Activated naive CD4-positive, alpha-beta T cell treated with anti-CD3 and anti-CD28 coated beads for 36 hours (primary cell): ENCODE data around the gene IGFALS. TPM values are rescaled to one million over a fixed set of nuclear protein-coding genes. Genes with fewer than 3 reads are reported as not detected.
A peak's percentile ranks its signal among the peaks of the same experiment; 100 is the strongest.

ENCODE experiments used
- CTCF ChIA-PET: fragments of 350-600 bp; sonication (Branson Sonifier 250); formaldehyde crosslinking; loops from one replicate; lab custom pipeline; 2021; ENCODE audit warnings: antibody characterized with exemption; lab: Charles Lee
- DNase-seq: peaks from one replicate; pipeline ENCODE4 v3.0.0-alpha.2; 2020
- H3K27ac Mint-ChIP-seq: one replicate; pipeline ENCODE4 v1.8.0; 2021; ENCODE audit warnings: mild to moderate bottlenecking, mixed read lengths
- H3K27me3 Mint-ChIP-seq: one replicate; pipeline ENCODE4 v1.8.0; 2021; ENCODE audit warnings: low read depth, mixed read lengths
- H3K36me3 Mint-ChIP-seq: one replicate; pipeline ENCODE4 v1.8.0; 2021; ENCODE audit warnings: low read depth, mixed read lengths
- H3K4me1 Mint-ChIP-seq: one replicate; pipeline ENCODE4 v1.8.0; 2021; ENCODE audit warnings: low read depth, mixed read lengths
- H3K4me3 Mint-ChIP-seq: one replicate; pipeline ENCODE4 v1.8.0; 2021; ENCODE audit warnings: mild to moderate bottlenecking, moderate library complexity, mixed read lengths
- H3K9me3 Mint-ChIP-seq: one replicate; pipeline ENCODE4 v1.8.0; 2021; ENCODE audit warnings: mixed read lengths
- intact Hi-C: fragments of 100-400 bp; cut with micrococcal nuclease; formaldehyde crosslinking; loops from one replicate; pipeline ENCODE4 v1.15.1; 2023
- total RNA-seq, 2 experiments: library from RNA; stranded (reverse); gene quantifications; one replicate each; pipeline ENCODE4 v1.2.3, GENCODE V29; 2021

IGFALS gene
- total RNA-seq, 2 experiments from 2014 or later = not detected

DNA sequence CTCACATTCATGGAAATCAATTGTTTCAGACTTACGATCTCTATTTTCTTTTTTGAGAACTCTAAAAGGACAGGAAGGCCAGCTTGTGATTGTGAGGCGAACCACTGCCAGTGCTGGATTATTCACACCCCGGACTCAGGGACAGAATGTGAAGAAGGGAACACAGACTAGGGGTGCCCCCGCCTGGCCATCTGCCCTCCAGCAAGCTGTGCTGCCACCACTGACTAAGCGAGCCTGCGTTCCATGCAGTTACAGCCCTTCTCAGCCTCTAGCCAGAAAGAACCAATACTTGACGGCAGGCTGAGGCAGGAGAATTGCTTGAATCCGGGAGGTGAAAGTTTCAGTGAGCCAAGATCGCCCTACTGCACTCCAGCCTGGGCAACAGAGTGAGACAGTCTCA is 30.3 kb upstream of the IGFALS start:
- CTCF ChIA-PET = no interaction called here
- H3K4me1 Mint-ChIP-seq = peaks cover 32% of the 10 kb centered on the region
- no peak overlapping the region for H3K4me3 Mint-ChIP-seq
- no peak overlapping the region for H3K27ac Mint-ChIP-seq
- H3K27me3 Mint-ChIP-seq = no peaks in the 10 kb centered on the region
- intact Hi-C loops = no loop called here
- peak; percentile 21 for DNase-seq
- peaks cover 3% of the 10 kb centered on the region for H3K36me3 Mint-ChIP-seq
- H3K9me3 Mint-ChIP-seq = no peaks in the 10 kb centered on the region

- H3K4me3 Mint-ChIP-seq = no peak overlapping the region
- no peak for DNase-seq
- no peak overlapping the region for H3K27ac Mint-ChIP-seq
- CTCF ChIA-PET = no interaction called here
- H3K9me3 Mint-ChIP-seq = no peaks in the 10 kb centered on the region
- H3K4me1 Mint-ChIP-seq = peaks cover 24% of the 10 kb centered on the region
- intact Hi-C loops = no loop called here
- H3K36me3 Mint-ChIP-seq = peaks cover 3% of the 10 kb centered on the region
- no peaks in the 10 kb centered on the region for H3K27me3 Mint-ChIP-seq
Observed at GRCh38 chr16:1822801-1823200, 29.3 kb upstream of the IGFALS start.

DNA sequence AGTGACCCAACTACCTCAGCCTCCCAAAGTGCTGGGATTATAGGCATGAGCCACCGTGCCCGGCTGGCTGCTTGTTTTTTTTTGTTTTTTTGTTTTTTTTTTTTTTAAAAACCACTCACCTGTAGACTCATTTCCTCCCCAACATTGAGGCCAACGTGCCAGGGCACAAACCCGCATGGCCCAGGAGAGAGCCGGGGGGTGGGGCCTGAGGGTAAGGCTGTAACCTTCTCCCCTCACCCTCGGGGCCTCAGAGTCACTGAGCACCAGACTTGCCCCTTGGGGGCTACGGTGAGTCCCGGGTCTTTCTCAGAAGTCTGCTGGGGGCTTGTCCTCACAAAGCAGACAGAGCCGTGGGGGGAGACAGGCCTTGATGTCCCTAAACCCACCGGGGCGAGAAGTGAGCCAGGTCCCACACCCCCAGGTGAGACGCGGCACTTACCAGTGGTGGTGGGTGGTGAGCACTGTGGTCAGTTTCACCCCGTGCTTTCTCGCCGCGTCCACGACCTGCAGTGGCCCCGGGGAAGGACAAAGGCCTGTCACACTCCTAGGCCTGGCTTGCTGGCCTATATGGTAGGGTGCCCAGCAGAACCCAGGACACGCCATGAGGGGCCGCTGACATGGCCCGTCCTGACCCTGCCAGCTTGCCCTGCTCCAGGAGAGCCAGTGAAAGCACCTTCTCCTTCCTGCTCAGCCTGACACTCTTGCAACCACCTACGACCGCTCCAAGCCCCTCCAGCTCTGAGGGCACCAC is 28.5 kb upstream of the IGFALS start:
- Mint-ChIP-seq H3K36me3 (peaks cover 2% of the 10 kb centered on the region), H3K4me1 (peaks cover 20% of the 10 kb centered on the region), H3K4me3 (no peak overlapping the region), H3K27me3 (no peaks in the 10 kb centered on the region), H3K27ac (no peak overlapping the region), H3K9me3 (no peaks in the 10 kb centered on the region)
- CTCF ChIA-PET = no interaction called here
- DNase-seq = no peak
- intact Hi-C loops = no loop called here

DNA sequence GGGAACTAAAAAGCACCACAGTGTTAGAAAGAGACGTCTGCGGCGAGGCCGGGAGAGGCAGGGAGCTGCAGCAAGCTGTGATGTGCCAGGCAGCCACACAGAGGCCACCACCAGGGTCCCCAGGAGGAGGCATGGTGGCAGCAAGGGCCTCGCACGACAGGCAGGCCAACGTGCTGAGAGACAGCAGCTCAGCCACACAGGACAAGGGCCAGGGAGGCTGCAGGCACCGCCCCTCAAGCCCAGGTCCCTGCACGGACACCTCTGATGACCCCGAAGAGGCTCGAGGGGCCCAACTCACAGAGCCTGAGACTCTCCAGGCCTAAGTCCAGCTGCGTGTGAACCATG is 27.4 kb upstream of the IGFALS start:
- no peak for DNase-seq
- Mint-ChIP-seq H3K27ac (no peak overlapping the region), H3K9me3 (no peaks in the 10 kb centered on the region), H3K4me3 (no peak overlapping the region), H3K27me3 (no peaks in the 10 kb centered on the region), H3K4me1 (peaks cover 20% of the 10 kb centered on the region), H3K36me3 (peaks cover 1% of the 10 kb centered on the region)
- intact Hi-C loops = no loop called here
- CTCF ChIA-PET = no interaction called here

- H3K27me3 Mint-ChIP-seq = no peaks in the 10 kb centered on the region
- peaks cover 14% of the 10 kb centered on the region for H3K4me1 Mint-ChIP-seq
- no peak overlapping the region for H3K4me3 Mint-ChIP-seq
- intact Hi-C loops = no loop called here
- DNase-seq = no peak
- H3K27ac Mint-ChIP-seq = no peak overlapping the region
- CTCF ChIA-PET = no interaction called here
- H3K9me3 Mint-ChIP-seq = no peaks in the 10 kb centered on the region
- H3K36me3 Mint-ChIP-seq = peaks cover 1% of the 10 kb centered on the region
Observed at GRCh38 chr16:1820096-1820945, 26.8 kb upstream of the IGFALS start.

DNA sequence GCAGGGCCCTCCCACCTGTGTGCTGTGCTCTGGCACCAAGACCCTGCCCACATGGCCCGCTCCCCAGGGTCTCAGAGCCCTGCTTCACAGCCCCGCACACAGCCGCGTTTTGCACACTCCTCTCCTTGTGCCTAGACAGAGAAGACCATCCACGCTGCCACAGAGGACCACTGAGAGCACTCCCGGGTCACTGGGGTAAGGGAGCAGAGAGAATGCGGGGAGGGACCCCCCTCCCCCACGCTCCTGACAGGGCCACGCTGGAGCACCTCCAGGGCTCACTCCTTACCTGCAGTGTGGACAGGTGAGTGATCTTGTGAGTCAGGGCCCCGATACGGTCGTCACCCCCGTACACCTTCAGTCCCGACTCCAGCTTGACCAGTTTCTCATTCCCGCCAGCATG is 26.1 kb upstream of the IGFALS start:
- H3K27ac Mint-ChIP-seq = no peak overlapping the region
- CTCF ChIA-PET = no interaction called here
- no peaks in the 10 kb centered on the region for H3K27me3 Mint-ChIP-seq
- H3K4me3 Mint-ChIP-seq = no peak overlapping the region
- H3K4me1 Mint-ChIP-seq = peaks cover 8% of the 10 kb centered on the region
- intact Hi-C loops = no loop called here
- H3K9me3 Mint-ChIP-seq = no peaks in the 10 kb centered on the region
- no peak for DNase-seq
- peaks cover 1% of the 10 kb centered on the region for H3K36me3 Mint-ChIP-seq

- Mint-ChIP-seq H3K4me3 (no peak overlapping the region), H3K27ac (no peak overlapping the region), H3K4me1 (peaks cover 4% of the 10 kb centered on the region), H3K9me3 (no peaks in the 10 kb centered on the region), H3K27me3 (no peaks in the 10 kb centered on the region), H3K36me3 (peaks cover 1% of the 10 kb centered on the region)
- CTCF ChIA-PET = no interaction called here
- no peak for DNase-seq
- intact Hi-C loops = no loop called here
Observed at GRCh38 chr16:1818873-1819525, 25.5 kb upstream of the IGFALS start.

- DNase-seq = no peak
- H3K27ac Mint-ChIP-seq = no peak overlapping the region
- no peaks in the 10 kb centered on the region for H3K9me3 Mint-ChIP-seq
- no peaks in the 10 kb centered on the region for H3K4me1 Mint-ChIP-seq
- no peaks in the 10 kb centered on the region for H3K27me3 Mint-ChIP-seq
- CTCF ChIA-PET = no interaction called here
- no peak overlapping the region for H3K4me3 Mint-ChIP-seq
- peaks cover 1% of the 10 kb centered on the region for H3K36me3 Mint-ChIP-seq
- intact Hi-C loops = no loop called here
Observed at GRCh38 chr16:1818204-1818872, 24.8 kb upstream of the IGFALS start.

GRCh38 chr16:1817716-1818115 is 24.2 kb upstream of the IGFALS start:
- H3K36me3 Mint-ChIP-seq = peaks cover 1% of the 10 kb centered on the region
- no peak overlapping the region for H3K27ac Mint-ChIP-seq
- H3K27me3 Mint-ChIP-seq = no peaks in the 10 kb centered on the region
- peaks cover 5% of the 10 kb centered on the region for H3K4me1 Mint-ChIP-seq
- CTCF ChIA-PET = interaction anchor here (0.6 kb wide), 1 partner anchor 124 kb away, joined by 3 read pairs; no protein-coding TSS in a partner anchor
- intact Hi-C loops = no loop called here
- H3K4me3 Mint-ChIP-seq = no peak overlapping the region
- no peaks in the 10 kb centered on the region for H3K9me3 Mint-ChIP-seq
- DNase-seq = no peak

DNA sequence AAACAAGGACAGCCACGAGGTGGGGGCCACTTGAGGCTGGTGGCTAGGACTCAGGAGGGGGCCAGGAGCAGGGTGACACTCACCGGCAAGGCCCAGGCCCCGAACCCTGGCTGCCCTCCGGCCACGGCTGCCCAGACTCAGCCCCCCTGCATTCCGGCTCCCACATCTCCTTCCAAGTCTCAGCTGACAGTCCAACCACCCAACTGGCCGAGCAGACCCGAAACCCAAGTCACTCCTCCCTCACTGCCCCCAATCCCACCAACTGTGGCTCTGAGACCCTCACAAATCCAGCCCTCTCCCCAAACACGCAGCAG is 23.7 kb upstream of the IGFALS start:
- intact Hi-C loops = no loop called here
- Mint-ChIP-seq H3K36me3 (peaks cover 1% of the 10 kb centered on the region), H3K4me3 (no peak overlapping the region), H3K9me3 (no peaks in the 10 kb centered on the region), H3K4me1 (peaks cover 10% of the 10 kb centered on the region), H3K27ac (no peak overlapping the region), H3K27me3 (no peaks in the 10 kb centered on the region)
- CTCF ChIA-PET = interaction anchor here (0.6 kb wide), 1 partner anchor 124 kb away, joined by 3 read pairs; no protein-coding TSS in a partner anchor
- DNase-seq = no peak

DNA sequence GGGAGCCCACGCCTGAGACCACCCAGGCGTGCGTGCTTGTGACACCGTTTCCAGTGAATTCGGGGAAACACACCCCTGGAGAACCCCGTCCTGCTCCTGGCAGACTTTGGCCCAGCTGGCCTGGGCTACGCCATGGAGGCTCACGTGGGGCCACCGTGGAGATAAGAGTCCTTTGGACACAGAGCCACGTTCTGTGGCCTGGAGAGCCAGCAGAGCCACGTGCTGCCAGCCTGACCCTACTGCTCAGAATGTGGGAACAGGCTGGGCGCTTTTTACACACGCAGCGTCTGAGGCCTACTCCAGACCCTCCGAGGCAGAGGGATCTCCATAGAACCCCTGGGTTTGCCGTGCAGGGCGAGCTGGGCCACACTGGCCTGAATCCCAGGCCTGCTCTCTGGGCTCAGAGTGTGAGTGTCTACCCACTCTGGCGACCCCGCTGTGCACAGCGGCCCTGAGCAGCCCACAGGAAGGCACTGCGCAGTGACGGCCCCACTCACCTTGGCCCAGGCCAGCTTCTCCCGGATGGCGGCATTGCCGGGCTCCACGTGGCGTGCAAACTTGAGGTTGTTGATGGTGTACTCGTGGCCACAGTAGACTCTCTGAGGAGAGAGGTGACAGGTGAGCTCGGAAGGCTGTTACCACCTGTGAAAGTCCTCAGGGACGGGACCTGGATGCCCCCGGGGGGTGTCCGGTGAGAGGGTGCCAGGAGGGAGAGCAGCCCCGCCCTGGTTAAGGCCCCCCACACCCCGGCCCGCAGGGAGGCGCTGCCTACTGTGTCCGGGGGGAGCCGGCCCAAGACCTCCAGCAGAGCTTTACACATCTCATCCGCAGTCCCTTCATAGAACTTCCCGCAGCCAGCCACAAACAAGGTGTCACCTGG is 23.1 kb upstream of the IGFALS start:
- intact Hi-C loops = no loop called here
- H3K4me3 Mint-ChIP-seq = no peak overlapping the region
- H3K9me3 Mint-ChIP-seq = no peaks in the 10 kb centered on the region
- H3K27ac Mint-ChIP-seq = no peak overlapping the region
- CTCF ChIA-PET = no interaction called here
- peaks cover 10% of the 10 kb centered on the region for H3K4me1 Mint-ChIP-seq
- H3K27me3 Mint-ChIP-seq = no peaks in the 10 kb centered on the region
- peaks cover 1% of the 10 kb centered on the region for H3K36me3 Mint-ChIP-seq
- no peak for DNase-seq
